Measurements from ENCODE around the gene TATDN3.
"Not testable (repeated sequence)": the region's sequence is repeated elsewhere in the genome, so short reads cannot be mapped to it uniquely, and the experiment has no call there.

TATDN3 gene

GRCh38 chr1:212791676-212792395 is at the start of gene TATDN3, which contains the start of gene NSL1:
Gene TATDN3, plus strand, starts transcription at chr1:212791894. Its CDS starts 28 bp downstream, at chr1:212791922.
Gene NSL1, minus strand, starts transcription at chr1:212791777. Its CDS starts 14 bp downstream, at chr1:212791763.
- DNase-seq: peak; percentile 96

- DNase-seq: no peak
Measured at GRCh38 chr1:212743901-212744475, 47.7 kb upstream of the TATDN3 start.

- DNase-seq: no peak
Measured at GRCh38 chr1:212745303-212745702, 46.4 kb upstream of the TATDN3 start.

- DNase-seq: no peak
Measured at GRCh38 chr1:212746546-212746945, 45.1 kb upstream of the TATDN3 start.

- peak; percentile 55 for DNase-seq
Measured at GRCh38 chr1:212749821-212750535, 41.7 kb upstream of the TATDN3 start.

- DNase-seq: no peak
Measured at GRCh38 chr1:212752252-212752933, 39.3 kb upstream of the TATDN3 start.

- DNase-seq: no peak
Measured at GRCh38 chr1:212752934-212753497, 38.7 kb upstream of the TATDN3 start.

- no peak for DNase-seq
Measured at GRCh38 chr1:212753749-212754148, 37.9 kb upstream of the TATDN3 start.

GRCh38 chr1:212754193-212754592 is 37.5 kb upstream of the TATDN3 start:
- no peak for DNase-seq

GRCh38 chr1:212754680-212755079 is 37.0 kb upstream of the TATDN3 start:
- no peak for DNase-seq

GRCh38 chr1:212759683-212760082 is 32.0 kb upstream of the TATDN3 start:
- DNase-seq: no peak

- no peak for DNase-seq
Measured at GRCh38 chr1:212760126-212760823, 31.4 kb upstream of the TATDN3 start.

GRCh38 chr1:212762234-212762633 is 29.5 kb upstream of the TATDN3 start:
- no peak for DNase-seq

- no peak for DNase-seq
Measured at GRCh38 chr1:212762839-212763238, 28.9 kb upstream of the TATDN3 start.

GRCh38 chr1:212764718-212765281 is 26.9 kb upstream of the TATDN3 start:
- not testable (repeated sequence) for DNase-seq

- DNase-seq: not testable (repeated sequence)
Measured at GRCh38 chr1:212766825-212767224, 24.9 kb upstream of the TATDN3 start.

GRCh38 chr1:212769459-212770167 is 22.1 kb upstream of the TATDN3 start:
- no peak for DNase-seq

GRCh38 chr1:212771341-212771740 is 20.4 kb upstream of the TATDN3 start:
- DNase-seq: no peak

GRCh38 chr1:212773011-212773410 is 18.7 kb upstream of the TATDN3 start:
- no peak for DNase-seq

GRCh38 chr1:212774584-212774983 is 17.1 kb upstream of the TATDN3 start:
- no peak for DNase-seq

GRCh38 chr1:212775241-212775640 is 16.5 kb upstream of the TATDN3 start:
- DNase-seq: no peak
